Measurements from ENCODE around the gene TMA7.

DNA sequence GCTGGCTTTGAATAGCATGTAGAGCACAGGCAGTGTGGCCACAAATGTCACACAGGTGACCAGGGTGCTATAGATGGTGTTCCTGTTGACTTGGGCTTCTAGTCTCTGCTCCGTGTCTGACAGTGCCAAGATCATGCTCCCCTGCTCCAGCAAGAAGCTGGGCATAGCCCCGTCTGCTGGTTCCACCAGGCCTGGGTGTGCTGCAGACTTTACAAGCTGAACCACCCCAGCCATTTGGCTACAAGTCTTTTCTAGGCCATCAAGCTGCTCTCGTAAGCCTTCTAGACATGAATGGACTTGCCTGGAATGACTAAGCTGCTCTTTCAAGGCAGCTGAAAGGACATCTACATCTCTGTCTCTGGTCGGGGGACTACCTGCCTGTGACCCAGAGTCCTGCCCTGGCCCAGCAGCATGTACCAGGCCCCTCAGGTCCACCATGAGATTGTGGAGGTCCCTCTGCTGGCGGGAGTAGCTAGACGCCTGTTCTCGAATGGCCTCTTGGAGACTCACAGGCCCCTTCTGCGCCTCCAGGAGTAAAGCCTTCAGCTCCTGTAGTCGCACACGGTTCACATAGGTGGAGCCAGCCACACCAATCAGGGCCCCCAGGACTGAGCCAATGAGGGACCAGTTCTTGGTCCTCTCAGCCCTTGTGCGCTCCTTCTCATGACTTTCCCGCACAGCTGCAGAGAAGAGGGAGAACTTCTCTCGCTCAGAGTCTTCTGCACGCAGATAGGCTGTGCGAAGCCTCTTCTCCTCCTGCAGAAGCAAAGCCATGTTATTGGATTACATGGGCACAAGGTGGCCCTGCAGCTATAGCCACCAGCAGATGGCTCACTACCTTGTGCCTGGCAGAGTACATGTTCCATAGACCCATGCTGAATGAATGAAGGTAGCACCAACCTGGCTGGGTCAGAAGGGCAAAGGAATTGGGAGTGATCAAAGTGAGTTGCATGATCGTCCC lies 7.4 kb upstream of the TMA7 start:
- no peak for TF ChIP-seq ZNF629 (tag by site-specific recombination; IDR thresholded peaks at IDR 0.05)
- TF ChIP-seq ZNF555 (tag by site-specific recombination; conservative IDR thresholded peaks at IDR 0.05), result no peak
- TF ChIP-seq SCRT1 (tag by site-specific recombination; IDR thresholded peaks at IDR 0.05; ENCODE audit: borderline replicate concordance), result no peak
- no peak for TF ChIP-seq ZNF768 (tag by site-specific recombination; IDR thresholded peaks at IDR 0.05)
- no peak for TF ChIP-seq BCL11B (tag by site-specific recombination; IDR thresholded peaks at IDR 0.05; ENCODE audit: low read depth)
- TF ChIP-seq, protein P1, sequence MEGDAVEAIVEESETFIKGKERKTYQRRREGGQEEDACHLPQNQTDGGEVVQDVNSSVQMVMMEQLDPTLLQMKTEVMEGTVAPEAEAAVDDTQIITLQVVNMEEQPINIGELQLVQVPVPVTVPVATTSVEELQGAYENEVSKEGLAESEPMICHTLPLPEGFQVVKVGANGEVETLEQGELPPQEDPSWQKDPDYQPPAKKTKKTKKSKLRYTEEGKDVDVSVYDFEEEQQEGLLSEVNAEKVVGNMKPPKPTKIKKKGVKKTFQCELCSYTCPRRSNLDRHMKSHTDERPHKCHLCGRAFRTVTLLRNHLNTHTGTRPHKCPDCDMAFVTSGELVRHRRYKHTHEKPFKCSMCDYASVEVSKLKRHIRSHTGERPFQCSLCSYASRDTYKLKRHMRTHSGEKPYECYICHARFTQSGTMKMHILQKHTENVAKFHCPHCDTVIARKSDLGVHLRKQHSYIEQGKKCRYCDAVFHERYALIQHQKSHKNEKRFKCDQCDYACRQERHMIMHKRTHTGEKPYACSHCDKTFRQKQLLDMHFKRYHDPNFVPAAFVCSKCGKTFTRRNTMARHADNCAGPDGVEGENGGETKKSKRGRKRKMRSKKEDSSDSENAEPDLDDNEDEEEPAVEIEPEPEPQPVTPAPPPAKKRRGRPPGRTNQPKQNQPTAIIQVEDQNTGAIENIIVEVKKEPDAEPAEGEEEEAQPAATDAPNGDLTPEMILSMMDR (tag by site-specific recombination; IDR thresholded peaks at IDR 0.05), result peak; percentile 71; the same call in 1 of the 2 replicates
- TF ChIP-seq, protein P2, sequence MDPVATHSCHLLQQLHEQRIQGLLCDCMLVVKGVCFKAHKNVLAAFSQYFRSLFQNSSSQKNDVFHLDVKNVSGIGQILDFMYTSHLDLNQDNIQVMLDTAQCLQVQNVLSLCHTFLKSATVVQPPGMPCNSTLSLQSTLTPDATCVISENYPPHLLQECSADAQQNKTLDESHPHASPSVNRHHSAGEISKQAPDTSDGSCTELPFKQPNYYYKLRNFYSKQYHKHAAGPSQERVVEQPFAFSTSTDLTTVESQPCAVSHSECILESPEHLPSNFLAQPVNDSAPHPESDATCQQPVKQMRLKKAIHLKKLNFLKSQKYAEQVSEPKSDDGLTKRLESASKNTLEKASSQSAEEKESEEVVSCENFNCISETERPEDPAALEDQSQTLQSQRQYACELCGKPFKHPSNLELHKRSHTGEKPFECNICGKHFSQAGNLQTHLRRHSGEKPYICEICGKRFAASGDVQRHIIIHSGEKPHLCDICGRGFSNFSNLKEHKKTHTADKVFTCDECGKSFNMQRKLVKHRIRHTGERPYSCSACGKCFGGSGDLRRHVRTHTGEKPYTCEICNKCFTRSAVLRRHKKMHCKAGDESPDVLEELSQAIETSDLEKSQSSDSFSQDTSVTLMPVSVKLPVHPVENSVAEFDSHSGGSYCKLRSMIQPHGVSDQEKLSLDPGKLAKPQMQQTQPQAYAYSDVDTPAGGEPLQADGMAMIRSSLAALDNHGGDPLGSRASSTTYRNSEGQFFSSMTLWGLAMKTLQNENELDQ (tag by site-specific recombination; IDR thresholded peaks at IDR 0.05; ENCODE audit: low read depth), result no peak
- no peak for TF ChIP-seq ZNF791 (tag by site-specific recombination; IDR thresholded peaks at IDR 0.05)
- TF ChIP-seq ZSCAN30 (tag by site-specific recombination; IDR thresholded peaks at IDR 0.05), result no peak
- TF ChIP-seq, protein P3, sequence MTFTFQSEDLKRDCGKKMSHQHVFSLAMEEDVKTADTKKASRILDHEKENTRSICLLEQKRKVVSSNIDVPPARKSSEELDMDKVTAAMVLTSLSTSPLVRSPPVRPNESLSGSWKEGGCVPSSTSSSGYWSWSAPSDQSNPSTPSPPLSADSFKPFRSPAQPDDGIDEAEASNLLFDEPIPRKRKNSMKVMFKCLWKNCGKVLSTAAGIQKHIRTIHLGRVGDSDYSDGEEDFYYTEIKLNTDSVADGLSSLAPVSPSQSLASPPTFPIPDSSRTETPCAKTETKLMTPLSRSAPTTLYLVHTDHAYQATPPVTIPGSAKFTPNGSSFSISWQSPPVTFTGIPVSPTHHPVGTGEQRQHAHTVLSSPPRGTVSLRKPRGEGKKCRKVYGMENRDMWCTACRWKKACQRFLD (tag by site-specific recombination; IDR thresholded peaks at IDR 0.05), result no peak
- TF ChIP-seq ZNF292 (tag by site-specific recombination; IDR thresholded peaks at IDR 0.05; ENCODE audit: borderline replicate concordance, low read depth), result no peak
- no peak for TF ChIP-seq ZNF157 (tag by site-specific recombination; IDR thresholded peaks at IDR 0.05)
